Thymus (tissue), 11 donors: ENCODE measurements around the gene EAF2. TPM values are rescaled to one million over a fixed set of nuclear protein-coding genes. Genes with fewer than 3 reads are reported as not detected.

ENCODE experiments used
- DNase-seq, 9 donors: peaks; one replicate each; pipeline ENCODE4 v3.0.0-alpha.2; 2013; ENCODE audit warnings: low spot score in 9 of 9, low read depth in 6 of 9, missing footprints in 1 of 9
- H3K27ac ChIP-seq, 2 donors: one replicate each; pipeline ENCODE4 v1.5.1; 2013; ENCODE audit warnings: control low read depth in 1 of 2, low read depth in 1 of 2, low read length in 1 of 2, mild to moderate bottlenecking in 1 of 2, moderate library complexity in 1 of 2
- H3K27me3 ChIP-seq, 2 donors: one replicate each; pipeline ENCODE4 v1.5.1; 2013; ENCODE audit warnings: low read length in 1 of 2; ENCODE audit not compliant: control insufficient read depth in 2 of 2, insufficient read depth in 1 of 2
- H3K36me3 ChIP-seq, 2 donors: one replicate each; pipeline ENCODE4 v1.5.1; 2013; ENCODE audit warnings: low read length in 1 of 2, mild to moderate bottlenecking in 1 of 2, moderate library complexity in 1 of 2; ENCODE audit not compliant: control insufficient read depth in 2 of 2, insufficient read depth in 2 of 2
- H3K4me1 ChIP-seq, 2 donors: one replicate each; pipeline ENCODE4 v1.5.1; 2013; ENCODE audit warnings: low read length in 2 of 2; ENCODE audit not compliant: control insufficient read depth in 2 of 2, insufficient read depth in 2 of 2
- H3K4me3 ChIP-seq, 2 donors: one replicate each; pipeline ENCODE4 v1.5.1; 2013; ENCODE audit warnings: low read length in 2 of 2, control low read depth in 1 of 2, mild to moderate bottlenecking in 1 of 2
- H3K9me3 ChIP-seq, 2 donors: one replicate each; pipeline ENCODE4 v1.5.1; 2013; ENCODE audit warnings: low read length in 1 of 2, mild to moderate bottlenecking in 1 of 2; ENCODE audit not compliant: control insufficient read depth in 2 of 2, insufficient read depth in 1 of 2
- WGBS: extraction: QIAGEN DNeasy Blood & Tissue Kit; methylation state at CpG from one replicate; pipeline ENCODE4 v1.1.7; 2013; 5-methylcytosine and 5-hydroxymethylcytosine counted together
- polyA plus RNA-seq: library from polyadenylated mRNA; stranded (reverse); fragments of 200-250 nt; gene quantifications from one replicate; pipeline ENCODE4 v1.2.3, GENCODE V29; 2013
- total RNA-seq: library from RNA; stranded (reverse); fragments of 120-200 nt; gene quantifications from one replicate; pipeline ENCODE4 v1.2.4, GENCODE V29; 2013
- donor health status: healthy.

EAF2 gene
- total and polyA plus RNA-seq, 2 donors = 13.6 to 18.0 TPM

DNA sequence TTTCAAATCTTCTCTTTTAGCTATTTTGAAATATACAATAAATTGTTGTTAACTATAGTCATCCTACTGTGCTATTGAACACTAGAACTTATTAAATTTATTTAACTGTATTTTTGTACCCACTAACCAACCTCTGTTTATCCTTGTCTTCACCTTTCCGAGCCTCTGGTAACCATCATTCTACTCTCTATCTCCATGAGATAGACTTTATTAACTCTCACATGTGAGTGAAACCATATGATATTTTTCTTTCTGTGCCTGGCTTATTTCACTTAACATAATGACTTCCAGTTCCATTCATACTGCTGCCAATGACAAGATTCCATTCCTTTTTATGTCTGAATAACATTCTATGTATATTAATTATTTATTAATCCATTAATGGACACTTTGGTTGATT lies 43.4 kb downstream of the EAF2 start:
- H3K4me3 ChIP-seq = no peak overlapping the region
- WGBS = 100% methylated on average over 1 of the region's 1 CpG
- no peaks in the 10 kb centered on the region for H3K36me3 ChIP-seq
- no peak overlapping the region for H3K27ac ChIP-seq
- no peaks in the 10 kb centered on the region for H3K9me3 ChIP-seq
- no peaks in the 10 kb centered on the region for H3K4me1 ChIP-seq
- no peak for DNase-seq
- no peaks in the 10 kb centered on the region for H3K27me3 ChIP-seq

DNA sequence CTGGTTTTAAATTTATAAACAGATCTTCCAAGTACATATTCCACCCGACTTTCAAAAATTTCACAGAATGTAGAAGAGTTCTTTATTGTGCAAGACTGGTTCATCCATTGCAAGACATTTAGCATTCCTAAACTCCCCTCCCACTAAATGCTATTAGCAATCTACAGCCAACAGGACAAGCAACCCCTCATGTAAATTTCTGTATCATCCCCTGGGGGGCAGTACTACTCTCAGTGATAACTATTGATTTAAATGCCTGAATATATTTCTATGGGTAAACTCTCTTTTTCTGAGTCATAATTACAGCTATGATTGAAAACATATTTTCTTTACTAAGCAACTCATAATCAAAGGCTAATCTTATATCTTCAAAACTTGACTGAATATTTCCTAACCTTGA lies 48.5 kb downstream of the EAF2 start:
- WGBS = 94% methylated on average over 1 of the region's 1 CpG
- no peak for DNase-seq
- Histone ChIP-seq H3K4me1 (no peaks in the 10 kb centered on the region), H3K9me3 (no peaks in the 10 kb centered on the region), H3K27me3 (no peaks in the 10 kb centered on the region), H3K4me3 (no peak overlapping the region), H3K36me3 (no peaks in the 10 kb centered on the region), H3K27ac (no peak overlapping the region)

DNA sequence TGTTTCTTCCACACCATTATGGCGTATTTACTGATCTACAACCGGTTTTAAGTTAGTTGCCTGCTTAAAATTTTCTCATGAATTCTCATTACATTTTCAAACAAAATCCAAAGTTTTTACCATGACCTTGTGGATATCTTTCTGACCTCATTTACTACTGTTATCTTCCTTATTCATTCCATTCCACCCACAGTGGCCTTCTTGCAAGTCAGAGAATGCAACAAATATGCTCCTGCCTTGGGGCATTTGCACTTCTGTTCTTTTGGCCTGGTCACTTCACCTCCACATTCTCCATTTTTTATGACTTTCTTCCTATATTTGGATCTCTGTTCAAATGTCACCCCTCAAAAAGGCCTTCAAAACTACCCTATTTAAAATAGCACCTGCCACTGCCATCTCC lies 50.4 kb downstream of the EAF2 start:
- Histone ChIP-seq H3K4me3 (no peak overlapping the region), H3K36me3 (no peaks in the 10 kb centered on the region), H3K9me3 (no peaks in the 10 kb centered on the region), H3K4me1 (no peaks in the 10 kb centered on the region), H3K27ac (no peak overlapping the region), H3K27me3 (no peaks in the 10 kb centered on the region)
- no peak for DNase-seq
- WGBS = 99% methylated on average over 2 of the region's 2 CpGs

DNA sequence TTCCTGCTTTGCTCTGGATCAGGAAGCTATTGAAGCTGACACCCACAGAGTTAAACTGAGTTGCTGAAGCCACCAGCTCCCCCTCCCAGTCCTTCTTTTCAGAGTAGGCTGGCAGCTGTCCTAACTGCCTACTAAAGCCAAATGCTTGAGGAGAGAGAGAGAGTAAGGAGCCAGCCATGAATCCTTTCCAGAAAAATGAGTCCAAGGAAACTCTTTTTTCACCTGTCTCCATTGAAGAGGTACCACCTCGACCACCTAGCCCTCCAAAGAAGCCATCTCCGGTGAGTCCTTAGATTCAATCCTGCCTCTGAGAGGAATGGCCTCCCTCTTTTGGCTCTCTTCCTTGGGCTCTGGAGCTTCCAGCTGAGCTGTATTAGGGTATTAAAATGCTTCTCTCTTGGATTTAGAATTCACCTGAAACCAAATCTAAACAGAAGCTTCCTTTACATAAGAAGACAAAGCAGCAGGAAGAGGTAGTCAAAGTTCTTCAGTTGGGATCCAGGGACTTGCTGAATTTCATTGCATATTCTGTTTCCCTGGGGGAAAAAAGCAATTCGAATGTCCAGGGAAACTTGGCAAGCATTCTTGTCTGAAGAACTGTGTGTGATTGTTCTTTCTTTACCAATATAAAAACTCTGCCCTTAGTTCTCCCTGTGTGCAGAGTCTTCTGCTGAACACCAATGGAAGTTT lies 59.4 kb downstream of the EAF2 start, which contains the start of gene SLC15A2:
Gene SLC15A2, plus strand, starts transcription at position 101 of the 690 bp plus-strand sequence. Its CDS starts 76 bp downstream, at position 177.
- Histone ChIP-seq H3K27me3 (no peaks in the 10 kb centered on the region), H3K36me3 (no peaks in the 10 kb centered on the region), H3K27ac (no peak within 1 kb of the TSS), H3K4me1 (no peaks in the 10 kb centered on the region), H3K4me3 (no peak within 1 kb of the TSS), H3K9me3 (no peaks in the 10 kb centered on the region)
- no peak for DNase-seq
- 88% methylated on average over 3 of the region's 3 CpGs for WGBS

DNA sequence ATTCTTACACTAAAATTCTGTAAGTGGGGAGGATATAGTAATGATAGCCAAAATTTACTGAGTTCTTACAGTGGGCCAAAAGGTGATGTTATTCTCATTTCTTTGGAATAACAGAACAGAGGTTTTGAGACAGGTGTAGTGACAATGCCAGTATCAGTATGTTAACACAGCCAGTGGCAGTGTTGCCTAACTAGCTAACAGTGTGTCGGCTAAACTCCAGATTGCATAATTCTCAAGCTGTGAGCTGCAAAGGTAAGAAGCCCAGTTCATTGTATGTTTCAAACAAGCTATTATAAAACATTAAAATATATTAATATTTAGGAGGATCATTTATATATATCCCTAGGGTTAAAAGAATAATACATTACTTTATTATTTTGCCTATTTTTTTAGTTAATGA lies 60.1 kb downstream of the EAF2 start:
- H3K4me3 ChIP-seq = no peak overlapping the region
- 0% methylated on average over 1 of the region's 1 CpG for WGBS

DNA sequence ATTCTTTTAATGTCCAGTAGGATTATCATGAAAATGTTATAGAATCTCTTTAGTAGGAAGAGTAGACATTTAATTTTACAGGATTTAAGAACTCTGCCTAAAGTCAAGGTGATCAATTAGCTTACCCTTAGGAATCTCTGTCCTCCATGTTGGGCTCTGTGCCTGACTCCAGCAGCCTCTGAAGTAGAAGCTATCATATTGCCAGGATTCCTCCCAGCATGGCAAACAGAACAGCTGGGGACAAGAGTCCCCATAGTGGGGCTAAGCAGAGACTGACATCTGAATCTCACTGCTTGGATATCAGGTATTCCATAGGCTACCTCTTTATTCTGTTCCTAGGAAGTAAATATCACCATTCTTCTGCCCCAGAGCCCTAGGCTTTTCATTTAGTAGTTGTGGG lies 60.7 kb downstream of the EAF2 start:
- H3K9me3 ChIP-seq = no peaks in the 10 kb centered on the region
- DNase-seq = no peak
- no peak overlapping the region for H3K27ac ChIP-seq
- no peaks in the 10 kb centered on the region for H3K27me3 ChIP-seq
- H3K36me3 ChIP-seq = no peaks in the 10 kb centered on the region
- H3K4me3 ChIP-seq = no peak overlapping the region
- no peaks in the 10 kb centered on the region for H3K4me1 ChIP-seq

More for the DNA sequence above, 60.1 kb downstream of the EAF2 start:
- Histone ChIP-seq H3K36me3 (no peaks in the 10 kb centered on the region), H3K9me3 (no peaks in the 10 kb centered on the region), H3K27me3 (no peaks in the 10 kb centered on the region), H3K27ac (no peak overlapping the region), H3K4me1 (no peaks in the 10 kb centered on the region)
- no peak for DNase-seq

DNA sequence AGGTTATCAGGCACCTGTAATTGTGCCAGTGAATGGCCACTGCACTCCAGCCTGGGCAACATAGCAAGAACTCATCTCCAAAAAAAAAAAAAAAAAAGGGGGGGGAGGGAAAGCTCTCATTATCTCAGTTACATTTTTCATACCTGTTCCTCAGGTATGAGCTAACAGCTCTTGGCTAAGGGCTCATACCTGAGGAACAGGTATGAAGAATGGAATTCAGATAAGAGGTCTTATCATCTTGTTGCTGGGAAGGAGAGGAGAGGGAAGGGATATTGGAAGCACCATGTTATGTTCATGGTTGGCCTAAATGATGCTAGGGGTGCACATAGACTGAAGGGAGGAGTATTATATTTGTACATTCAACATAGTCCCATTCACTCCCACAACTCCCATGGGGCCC lies 61.8 kb downstream of the EAF2 start:
- H3K4me1 ChIP-seq = no peaks in the 10 kb centered on the region
- H3K27ac ChIP-seq = no peak overlapping the region
- DNase-seq = no peak
- no peaks in the 10 kb centered on the region for H3K9me3 ChIP-seq
- no peaks in the 10 kb centered on the region for H3K36me3 ChIP-seq
- H3K27me3 ChIP-seq = no peaks in the 10 kb centered on the region
- H3K4me3 ChIP-seq = no peak overlapping the region

DNA sequence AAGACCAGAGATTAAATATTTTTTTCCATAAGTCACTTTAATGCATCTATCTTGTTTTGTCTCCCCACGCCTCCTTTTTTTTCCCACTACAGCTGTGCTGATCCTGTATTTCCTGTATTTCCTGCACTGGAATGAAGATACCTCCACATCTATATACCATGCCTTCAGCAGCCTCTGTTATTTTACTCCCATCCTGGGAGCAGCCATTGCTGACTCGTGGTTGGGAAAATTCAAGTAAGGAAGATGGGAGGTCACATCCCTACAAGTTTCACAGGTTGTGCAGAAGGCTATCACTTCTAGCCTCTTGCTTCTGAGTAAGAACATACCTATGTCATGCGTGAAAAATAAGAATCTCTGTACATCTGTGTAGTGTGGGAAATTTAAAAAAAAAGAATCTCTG lies 62.3 kb downstream of the EAF2 start:
- Histone ChIP-seq H3K9me3 (no peaks in the 10 kb centered on the region), H3K27ac (no peak overlapping the region), H3K27me3 (no peaks in the 10 kb centered on the region), H3K4me3 (no peak overlapping the region), H3K36me3 (no peaks in the 10 kb centered on the region), H3K4me1 (no peaks in the 10 kb centered on the region)
- WGBS = 97% methylated on average over 3 of the region's 3 CpGs
- no peak for DNase-seq

DNA sequence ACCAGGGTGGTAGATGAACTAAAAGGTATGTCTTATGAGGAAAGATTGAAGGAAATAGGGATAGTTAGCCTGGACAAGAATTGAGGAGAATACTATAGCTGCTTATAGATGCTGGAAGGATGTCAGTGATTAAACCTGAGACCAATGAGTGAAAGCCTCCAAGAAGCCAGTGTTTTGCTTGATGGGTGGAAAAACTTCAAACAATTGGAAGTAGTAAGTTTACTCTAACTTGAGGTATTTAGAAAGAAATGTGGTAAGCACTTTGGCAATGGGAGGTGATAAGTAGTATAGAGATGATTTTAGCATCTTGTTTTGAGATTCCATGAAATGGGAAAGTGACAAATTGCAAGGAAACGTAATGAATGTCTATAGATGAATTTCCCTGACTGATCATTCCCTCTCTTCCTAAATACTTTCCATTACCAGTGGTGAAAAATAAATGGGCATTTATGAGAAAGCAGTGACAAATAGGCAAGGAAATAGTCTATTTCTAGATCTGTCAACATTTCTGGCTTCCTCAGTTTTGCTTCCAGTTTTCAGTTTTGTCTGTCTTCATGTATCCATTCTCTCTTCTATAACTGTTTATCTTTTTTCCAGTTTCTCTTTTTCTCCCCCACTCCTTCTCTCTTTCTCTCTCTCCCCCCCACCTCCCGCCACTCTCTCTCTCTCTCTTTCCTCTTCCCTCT lies 78.4 kb downstream of the EAF2 start:
- Histone ChIP-seq H3K36me3 (no peaks in the 10 kb centered on the region), H3K27me3 (no peaks in the 10 kb centered on the region), H3K4me3 (no peak overlapping the region), H3K9me3 (no peaks in the 10 kb centered on the region), H3K4me1 (no peaks in the 10 kb centered on the region), H3K27ac (no peak overlapping the region)
- DNase-seq = no peak
- WGBS = 44% methylated on average over 2 of the region's 2 CpGs
